GM23248 (cell line): ENCODE measurements around the gene SLC19A1. TPM values are rescaled to one million over a fixed set of nuclear protein-coding genes. Genes with fewer than 3 reads are reported as not detected.
"Not testable (repeated sequence)": the region's sequence is repeated elsewhere in the genome, so short reads cannot be mapped to it uniquely, and the experiment has no call there.

Experiments
- DNase-seq: peaks from one replicate; pipeline ENCODE4 v3.0.0-alpha.2; 2015
- H2AFZ ChIP-seq: fragments of 200-600 bp; sonication (generic); 2 replicates; pipeline ENCODE4 v1.6.1; 2016; ENCODE audit warnings: antibody characterized with exemption
- H3F3A ChIP-seq: fragments of 200-600 bp; sonication (generic); 2 replicates; pipeline ENCODE4 v1.6.1; 2016; ENCODE audit warnings: mild to moderate bottlenecking, antibody characterized with exemption, mixed run types; ENCODE audit not compliant: insufficient read depth
- H3K27ac ChIP-seq: fragments of 200-600 bp; sonication (generic); 2 replicates; pipeline ENCODE4 v1.5.1; 2016; ENCODE audit warnings: mild to moderate bottlenecking
- H3K27me3 ChIP-seq: fragments of 200-600 bp; sonication (generic); replicated peaks from 2 replicates; pipeline ENCODE4 v1.6.1; 2016; ENCODE audit warnings: mild to moderate bottlenecking; ENCODE audit not compliant: insufficient read depth
- H3K36me3 ChIP-seq: fragments of 200-600 bp; sonication (generic); 2 replicates; pipeline ENCODE4 v1.6.1; 2016; ENCODE audit warnings: low read depth, mild to moderate bottlenecking
- H3K4me1 ChIP-seq: fragments of 200-600 bp; sonication (generic); 2 replicates; pipeline ENCODE4 v1.6.1; 2016; ENCODE audit warnings: mild to moderate bottlenecking; ENCODE audit not compliant: insufficient read depth
- H3K4me2 ChIP-seq: fragments of 200-600 bp; sonication (generic); one replicate; pipeline ENCODE4 v1.6.1; 2016; ENCODE audit warnings: mild to moderate bottlenecking; ENCODE audit not compliant: unreplicated experiment
- H3K4me3 ChIP-seq: fragments of 200-600 bp; sonication (generic); 2 replicates; pipeline ENCODE4 v1.5.1; 2016; ENCODE audit warnings: mild to moderate bottlenecking
- H3K79me2 ChIP-seq: fragments of 200-600 bp; sonication (generic); 2 replicates; pipeline ENCODE4 v1.6.1; 2016; ENCODE audit warnings: mild to moderate bottlenecking; ENCODE audit not compliant: insufficient read depth
- H3K9ac ChIP-seq: fragments of 200-600 bp; sonication (generic); 2 replicates; pipeline ENCODE4 v1.6.1; 2016; ENCODE audit warnings: mild to moderate bottlenecking
- H3K9me2 ChIP-seq: fragments of 200-600 bp; sonication (generic); 2 replicates; pipeline ENCODE4 v1.6.1; 2016; ENCODE audit warnings: mixed run types, mild to moderate bottlenecking, moderate library complexity; ENCODE audit not compliant: insufficient read depth
- H3K9me3 ChIP-seq: fragments of 200-600 bp; sonication (generic); one replicate; pipeline ENCODE4 v1.6.1; 2017; ENCODE audit warnings: low read depth
- H4K20me1 ChIP-seq: fragments of 200-600 bp; sonication (generic); 2 replicates; pipeline ENCODE4 v1.6.0; 2016; ENCODE audit not compliant: insufficient read depth
- EZH2 ChIP-seq: fragments of 200-600 bp; sonication (generic); IDR thresholded peaks from 2 replicates; pipeline ENCODE4 v1.6.1; 2018; ENCODE audit warnings: antibody characterized with exemption, mild to moderate bottlenecking; ENCODE audit not compliant: insufficient read depth, poor library complexity, severe bottlenecking
- EZH2phosphoT487 ChIP-seq: fragments of 200-600 bp; sonication (generic); IDR thresholded peaks from 2 replicates; pipeline ENCODE4 v1.6.1; 2018; ENCODE audit warnings: antibody characterized with exemption, moderate library complexity, mild to moderate bottlenecking, low read depth; ENCODE audit not compliant: insufficient read depth
- WGBS, 2 experiments: methylation state at CpG; one replicate each; pipeline ENCODE4 v1.1.6; 2015 to 2017; ENCODE audit warnings: low lambda C conversion rate in 2 of 2, low coverage in 1 of 2; ENCODE audit errors: missing lambda C conversion rate in 2 of 2; 5-methylcytosine and 5-hydroxymethylcytosine counted together
- in situ Hi-C: fragments of 300-500 bp; cut with MboI; formaldehyde crosslinking; loops from 2 replicates; pipeline ENCODE4 v1.15.0; 2020
- polyA plus RNA-seq: library from polyadenylated mRNA; unstranded; fragments of >200 nt; fragmentation: Nextera tagmentation; extraction: Ambion mirVana; gene quantifications from 2 replicates; pipeline ENCODE4 v1.2.1, GENCODE V29; 2016
- total RNA-seq: library from RNA; depleted of rRNA; stranded (reverse); fragments of >200 nt; shearing (Covaris generic); gene quantifications from 2 replicates; pipeline ENCODE4 v1.2.3, GENCODE V29; 2014

Gene SLC19A1
- total and polyA plus RNA-seq, 2 experiments from 2014 or later, result 7.8 to 8.4 TPM

DNA sequence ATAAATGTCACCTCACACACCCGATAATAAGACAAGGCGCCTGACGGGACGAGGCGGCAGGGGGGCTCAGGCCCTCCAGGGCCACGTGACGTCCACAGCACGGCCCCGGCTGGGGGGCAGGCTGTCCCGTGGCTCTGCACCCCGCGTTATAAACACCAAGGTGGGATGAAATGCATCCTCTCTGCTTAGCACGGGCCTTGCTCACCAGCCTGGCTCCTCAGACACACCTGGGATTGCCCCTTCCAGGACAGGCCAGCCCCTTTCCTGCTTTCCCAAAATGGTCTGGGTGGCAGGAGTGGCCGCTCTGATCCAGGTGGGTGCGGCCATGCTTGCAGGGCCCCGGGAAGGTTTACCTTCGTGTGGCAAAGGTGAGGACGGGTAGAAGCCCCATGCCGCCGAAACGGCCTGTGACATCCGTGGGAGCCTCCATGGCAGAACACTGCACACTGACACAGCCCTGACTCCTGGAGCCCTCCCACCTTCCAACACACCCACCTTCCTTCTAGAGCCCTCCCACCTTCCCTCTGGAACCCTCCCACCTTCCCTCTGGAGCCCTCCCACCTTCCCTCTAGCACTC is 35.9 kb downstream of the SLC19A1 start:
- H3K9me2 ChIP-seq, result no peaks in the 10 kb centered on the region
- TF ChIP-seq EZH2phosphoT487, result no peak
- no peak for TF ChIP-seq EZH2
- no peaks in the 10 kb centered on the region for H3K36me3 ChIP-seq
- no peaks in the 10 kb centered on the region for H3F3A ChIP-seq
- no peaks in the 10 kb centered on the region for H4K20me1 ChIP-seq
- H2AFZ ChIP-seq, result no peak overlapping the region
- H3K9ac ChIP-seq, result no peak overlapping the region
- no peak overlapping the region for H3K4me3 ChIP-seq
- H3K79me2 ChIP-seq, result no peaks in the 10 kb centered on the region
- H3K4me1 ChIP-seq, result no peaks in the 10 kb centered on the region
- H3K4me2 ChIP-seq, result no peak overlapping the region
- in situ Hi-C loops, result no loop called here
- no peaks in the 10 kb centered on the region for H3K27me3 ChIP-seq
- H3K9me3 ChIP-seq, result no peaks in the 10 kb centered on the region
- no peak overlapping the region for H3K27ac ChIP-seq
- DNase-seq, result no peak
- 85 to 87% methylated on average over 22 of the region's 22 CpGs for WGBS, 2 experiments

DNA sequence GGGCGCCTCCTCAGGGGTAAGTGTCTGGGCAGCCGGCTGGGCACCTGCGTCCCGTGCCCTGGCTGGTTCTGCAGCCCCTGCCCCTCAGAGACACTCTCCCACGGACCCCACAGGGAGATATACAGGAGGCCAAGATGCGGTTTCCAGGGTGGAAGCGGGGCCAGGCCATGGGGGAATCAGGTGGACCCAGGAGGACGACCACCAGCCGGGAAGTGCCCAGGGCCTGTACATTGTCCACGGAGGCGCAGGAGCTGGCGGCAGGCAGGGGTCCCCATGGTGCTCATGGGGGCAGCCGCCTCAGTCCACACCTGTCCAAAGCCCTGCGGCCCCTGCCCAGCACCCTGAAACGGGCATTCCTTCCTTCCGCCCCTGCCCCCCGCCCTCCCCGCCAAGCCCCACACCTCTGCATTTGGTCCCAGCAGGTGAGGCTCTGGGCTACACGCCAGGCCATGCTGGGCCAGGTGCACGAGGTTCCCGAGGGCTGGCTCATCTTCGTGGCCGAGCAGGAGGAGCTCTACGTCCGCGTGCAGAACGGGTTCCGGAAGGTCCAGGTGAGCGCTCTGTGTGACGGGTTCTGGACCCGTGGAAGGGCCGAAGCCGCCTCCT is 36.7 kb downstream of the SLC19A1 start:
- no peak for TF ChIP-seq EZH2
- TF ChIP-seq EZH2phosphoT487, result no peak
- in situ Hi-C loops, result no loop called here
- no peak overlapping the region for H3K4me3 ChIP-seq
- H3K4me1 ChIP-seq, result no peaks in the 10 kb centered on the region
- no peak overlapping the region for H2AFZ ChIP-seq
- WGBS, 2 experiments, result 87 to 92% methylated on average over 25 to 30 of the region's 33 CpGs
- H4K20me1 ChIP-seq, result no peaks in the 10 kb centered on the region
- H3K79me2 ChIP-seq, result no peaks in the 10 kb centered on the region
- H3K9me2 ChIP-seq, result no peaks in the 10 kb centered on the region
- H3K9me3 ChIP-seq, result no peaks in the 10 kb centered on the region
- no peak overlapping the region for H3K27ac ChIP-seq
- no peaks in the 10 kb centered on the region for H3K36me3 ChIP-seq
- no peak overlapping the region for H3K9ac ChIP-seq
- no peak for DNase-seq
- H3F3A ChIP-seq, result no peaks in the 10 kb centered on the region
- H3K27me3 ChIP-seq, result no peaks in the 10 kb centered on the region
- no peak overlapping the region for H3K4me2 ChIP-seq

DNA sequence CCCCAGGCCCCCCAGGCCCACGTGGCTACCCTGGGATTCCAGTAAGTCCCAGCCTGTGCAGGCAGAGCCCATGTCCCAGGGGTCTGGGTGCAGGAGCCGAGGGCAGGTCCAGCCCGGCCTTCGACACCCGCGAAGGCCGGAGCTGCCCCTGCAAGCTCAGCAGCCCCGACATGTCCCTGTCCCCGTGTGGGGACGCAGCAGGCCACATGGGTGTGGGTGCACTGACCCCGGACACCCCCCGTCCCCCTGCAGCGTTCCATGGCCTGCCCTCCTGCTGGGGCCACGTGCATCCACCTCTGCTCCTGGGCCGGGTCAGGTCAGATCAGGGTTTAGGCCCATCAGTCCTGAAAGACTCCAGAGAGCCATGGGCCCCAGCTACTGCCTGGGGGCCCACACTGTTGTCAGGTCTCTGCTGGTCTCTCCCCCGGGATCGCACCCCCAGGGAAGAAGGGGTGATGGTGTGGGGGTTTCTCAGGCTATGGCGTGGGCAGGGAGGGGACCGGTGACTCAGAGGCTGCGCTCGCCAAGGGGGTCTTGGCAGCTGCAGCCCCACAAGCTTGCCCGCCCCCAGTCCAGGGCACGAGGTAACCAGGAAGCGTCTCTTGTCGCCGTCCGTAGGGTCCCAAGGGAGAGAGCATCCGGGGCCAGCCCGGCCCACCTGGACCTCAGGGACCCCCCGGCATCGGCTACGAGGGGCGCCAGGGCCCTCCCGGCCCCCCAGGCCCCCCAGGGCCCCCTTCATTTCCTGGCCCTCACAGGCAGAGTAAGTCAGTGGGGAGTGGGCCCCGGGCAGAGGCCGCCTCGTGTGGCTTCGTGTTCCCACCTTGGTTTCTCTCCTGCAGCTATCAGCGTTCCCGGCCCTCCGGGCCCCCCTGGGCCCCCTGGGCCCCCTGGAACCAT is 37.5 kb downstream of the SLC19A1 start:
- WGBS, 2 experiments, result 88% methylated on average over 22 to 34 of the region's 41 CpGs
- Histone ChIP-seq H2AFZ (no peak overlapping the region), H3K4me3 (no peak overlapping the region), H3K27me3 (no peaks in the 10 kb centered on the region), H3K9me2 (no peaks in the 10 kb centered on the region), H3K4me1 (no peaks in the 10 kb centered on the region), H3K79me2 (no peaks in the 10 kb centered on the region), H3F3A (no peaks in the 10 kb centered on the region), H3K36me3 (no peaks in the 10 kb centered on the region), H4K20me1 (no peaks in the 10 kb centered on the region), H3K27ac (no peak overlapping the region), H3K9me3 (no peaks in the 10 kb centered on the region), H3K4me2 (no peak overlapping the region), H3K9ac (no peak overlapping the region)
- DNase-seq, result no peak
- in situ Hi-C loops, result no loop called here
- TF ChIP-seq EZH2, result no peak
- TF ChIP-seq EZH2phosphoT487, result no peak

DNA sequence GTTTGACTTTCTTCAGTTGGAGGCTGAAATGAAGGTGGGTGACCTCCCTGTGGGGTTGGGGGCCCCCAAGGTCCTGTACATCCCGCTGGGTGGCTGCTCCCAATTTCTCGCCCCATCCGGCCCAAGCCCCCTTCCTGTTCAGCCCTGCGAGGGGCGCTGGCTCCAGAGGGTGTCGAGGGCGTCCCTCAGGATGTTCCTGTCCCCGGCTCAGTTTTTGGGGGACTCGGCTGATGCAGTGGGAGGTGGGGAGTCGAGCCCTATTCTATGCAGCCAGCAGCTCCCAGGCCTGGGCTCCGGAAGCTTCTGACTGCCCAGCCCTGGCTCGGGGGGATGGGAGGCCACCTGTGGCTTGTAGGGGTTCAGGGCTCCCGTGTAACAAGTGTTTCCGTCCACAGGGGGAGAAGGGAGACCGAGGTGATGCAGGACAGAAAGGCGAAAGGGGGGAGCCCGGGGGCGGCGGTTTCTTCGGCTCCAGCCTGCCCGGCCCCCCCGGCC is 38.2 kb downstream of the SLC19A1 start:
- no peaks in the 10 kb centered on the region for H3F3A ChIP-seq
- 90 to 91% methylated on average over 19 to 21 of the region's 22 CpGs for WGBS, 2 experiments
- H3K36me3 ChIP-seq, result no peaks in the 10 kb centered on the region
- no peak overlapping the region for H3K27ac ChIP-seq
- in situ Hi-C loops, result no loop called here
- H3K79me2 ChIP-seq, result no peaks in the 10 kb centered on the region
- H3K4me3 ChIP-seq, result no peak overlapping the region
- no peaks in the 10 kb centered on the region for H3K27me3 ChIP-seq
- TF ChIP-seq EZH2phosphoT487, result no peak
- TF ChIP-seq EZH2, result no peak
- H3K9me3 ChIP-seq, result no peaks in the 10 kb centered on the region
- no peak overlapping the region for H2AFZ ChIP-seq
- no peaks in the 10 kb centered on the region for H4K20me1 ChIP-seq
- H3K4me2 ChIP-seq, result no peak overlapping the region
- H3K9me2 ChIP-seq, result no peaks in the 10 kb centered on the region
- no peak for DNase-seq
- H3K4me1 ChIP-seq, result no peaks in the 10 kb centered on the region
- H3K9ac ChIP-seq, result no peak overlapping the region

DNA sequence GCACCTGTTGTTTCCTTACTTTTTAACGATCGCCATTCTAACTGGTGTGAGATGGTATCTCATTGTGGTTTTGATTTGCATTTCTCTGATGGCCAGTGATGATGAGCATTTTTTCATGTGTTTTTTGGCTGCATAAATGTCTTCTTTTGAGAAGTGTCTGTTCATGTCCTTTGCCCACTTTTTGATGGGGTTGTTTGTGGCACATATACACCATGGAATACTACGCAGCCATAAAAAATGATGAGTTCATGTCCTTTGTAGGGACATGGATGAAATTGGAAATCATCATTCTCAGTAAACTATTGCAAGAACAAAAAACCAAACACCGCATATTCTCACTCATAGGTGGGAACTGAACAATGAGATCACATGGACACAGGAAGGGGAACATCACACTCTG is 39.0 kb downstream of the SLC19A1 start:
- H3K27ac ChIP-seq, in situ Hi-C loops, H4K20me1 ChIP-seq, H3K4me2 ChIP-seq, H3K36me3 ChIP-seq, H3K9ac ChIP-seq, H3K4me3 ChIP-seq, DNase-seq, H3K9me2 ChIP-seq, H3K79me2 ChIP-seq, H3K27me3 ChIP-seq, H2AFZ ChIP-seq, H3F3A ChIP-seq, H3K9me3 ChIP-seq, H3K4me1 ChIP-seq: not testable (repeated sequence)
- 94 to 96% methylated on average over 3 to 4 of the region's 4 CpGs for WGBS, 2 experiments
